IPS-18a (cell line): ENCODE data around the gene MACROH2A1.

Experiments used
- H3K27ac ChIP-seq: one replicate; pipeline ENCODE4 v1.5.1; 2013; ENCODE audit warnings: low read length
- H3K27me3 ChIP-seq: one replicate; pipeline ENCODE4 v1.6.1; 2013; ENCODE audit warnings: mild to moderate bottlenecking, low read length; ENCODE audit not compliant: control insufficient read depth, insufficient read depth
- H3K36me3 ChIP-seq: one replicate; pipeline ENCODE4 v1.6.1; 2013; ENCODE audit warnings: low read depth, low read length; ENCODE audit not compliant: control insufficient read depth
- H3K4me1 ChIP-seq: one replicate; pipeline ENCODE4 v1.6.1; 2013; ENCODE audit warnings: low read depth, low read length; ENCODE audit not compliant: control insufficient read depth
- H3K4me3 ChIP-seq: one replicate; pipeline ENCODE4 v1.5.1; 2013; ENCODE audit warnings: low read length
- H3K9ac ChIP-seq: one replicate; pipeline ENCODE4 v1.6.1; 2013; ENCODE audit warnings: mild to moderate bottlenecking, low read length, moderate library complexity
- H3K9me3 ChIP-seq: one replicate; pipeline ENCODE4 v1.6.1; 2013; ENCODE audit warnings: low read depth, low read length; ENCODE audit not compliant: control insufficient read depth

MACROH2A1 gene

DNA sequence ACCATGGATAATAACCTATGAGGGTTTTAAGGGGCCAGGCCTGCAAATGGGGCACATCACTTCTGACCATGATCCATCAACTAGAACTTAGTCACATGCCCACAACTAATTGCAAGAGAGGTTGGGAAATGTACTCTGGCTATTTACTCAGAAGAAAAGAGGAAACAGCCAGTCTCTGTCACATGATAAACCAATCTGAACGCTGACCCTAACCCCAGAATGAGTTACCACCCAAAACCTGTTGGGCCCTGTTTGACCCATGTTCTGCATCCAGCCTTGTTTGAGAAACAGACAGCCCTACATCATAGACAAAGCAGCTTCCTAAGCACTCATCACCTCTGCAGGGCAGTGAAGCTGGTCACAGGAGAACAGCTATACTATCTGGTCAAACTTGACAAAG, 5.8 kb downstream of the MACROH2A1 start:
- peaks cover 15% of the 10 kb centered on the region for H3K4me1 ChIP-seq
- no peak overlapping the region for H3K4me3 ChIP-seq
- H3K9me3 ChIP-seq = no peaks in the 10 kb centered on the region
- H3K36me3 ChIP-seq = peaks cover 13% of the 10 kb centered on the region
- H3K27ac ChIP-seq = no peak overlapping the region
- no peak overlapping the region for H3K9ac ChIP-seq
- peaks cover 21% of the 10 kb centered on the region for H3K27me3 ChIP-seq

DNA sequence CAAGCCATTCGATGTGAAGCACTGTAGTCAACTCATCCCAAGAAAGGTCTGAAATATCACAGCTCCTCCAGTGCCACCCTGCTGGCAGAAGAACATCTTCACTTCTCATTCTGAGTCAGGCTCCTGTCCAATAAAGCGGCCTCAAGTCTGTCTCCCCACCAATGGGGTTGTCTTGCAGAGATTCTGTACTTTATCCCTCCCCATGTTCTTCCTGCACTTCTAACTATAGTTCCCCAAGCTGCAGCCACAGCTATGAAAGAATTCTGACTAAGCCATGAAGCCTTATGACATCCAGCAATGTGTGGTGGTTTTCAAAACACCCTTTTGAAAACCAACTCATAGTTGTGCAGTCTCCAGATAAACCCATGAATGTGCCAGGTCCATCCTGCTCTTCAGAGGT, 6.8 kb downstream of the MACROH2A1 start:
- H3K36me3 ChIP-seq = peaks cover 22% of the 10 kb centered on the region
- H3K9me3 ChIP-seq = no peaks in the 10 kb centered on the region
- no peak overlapping the region for H3K4me3 ChIP-seq
- peaks cover 7% of the 10 kb centered on the region for H3K4me1 ChIP-seq
- H3K27me3 ChIP-seq = peaks cover 17% of the 10 kb centered on the region
- H3K27ac ChIP-seq = no peak overlapping the region
- H3K9ac ChIP-seq = no peak overlapping the region

DNA sequence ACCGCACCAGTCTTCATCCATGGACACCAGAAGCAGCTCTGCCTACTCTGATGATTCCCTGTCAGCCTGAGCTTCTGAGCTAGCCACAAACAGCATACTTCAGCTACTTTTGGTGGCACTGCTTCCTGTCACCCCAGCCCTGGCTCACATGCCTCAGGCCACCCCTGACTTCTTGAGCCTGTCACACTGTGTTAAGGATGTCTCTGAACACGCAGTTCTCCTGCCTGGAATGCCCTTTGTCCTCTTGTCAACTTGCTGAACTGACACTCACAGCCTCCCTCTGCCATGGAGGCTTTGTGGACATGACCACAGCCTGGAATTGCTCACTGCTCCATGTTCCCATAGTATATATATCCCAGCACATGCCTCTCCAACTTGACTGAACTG, 7.2 kb downstream of the MACROH2A1 start:
- H3K27ac ChIP-seq = no peak overlapping the region
- no peak overlapping the region for H3K9ac ChIP-seq
- H3K36me3 ChIP-seq = peaks cover 25% of the 10 kb centered on the region
- no peaks in the 10 kb centered on the region for H3K9me3 ChIP-seq
- H3K4me1 ChIP-seq = peaks cover 3% of the 10 kb centered on the region
- H3K4me3 ChIP-seq = no peak overlapping the region
- H3K27me3 ChIP-seq = peaks cover 13% of the 10 kb centered on the region

DNA sequence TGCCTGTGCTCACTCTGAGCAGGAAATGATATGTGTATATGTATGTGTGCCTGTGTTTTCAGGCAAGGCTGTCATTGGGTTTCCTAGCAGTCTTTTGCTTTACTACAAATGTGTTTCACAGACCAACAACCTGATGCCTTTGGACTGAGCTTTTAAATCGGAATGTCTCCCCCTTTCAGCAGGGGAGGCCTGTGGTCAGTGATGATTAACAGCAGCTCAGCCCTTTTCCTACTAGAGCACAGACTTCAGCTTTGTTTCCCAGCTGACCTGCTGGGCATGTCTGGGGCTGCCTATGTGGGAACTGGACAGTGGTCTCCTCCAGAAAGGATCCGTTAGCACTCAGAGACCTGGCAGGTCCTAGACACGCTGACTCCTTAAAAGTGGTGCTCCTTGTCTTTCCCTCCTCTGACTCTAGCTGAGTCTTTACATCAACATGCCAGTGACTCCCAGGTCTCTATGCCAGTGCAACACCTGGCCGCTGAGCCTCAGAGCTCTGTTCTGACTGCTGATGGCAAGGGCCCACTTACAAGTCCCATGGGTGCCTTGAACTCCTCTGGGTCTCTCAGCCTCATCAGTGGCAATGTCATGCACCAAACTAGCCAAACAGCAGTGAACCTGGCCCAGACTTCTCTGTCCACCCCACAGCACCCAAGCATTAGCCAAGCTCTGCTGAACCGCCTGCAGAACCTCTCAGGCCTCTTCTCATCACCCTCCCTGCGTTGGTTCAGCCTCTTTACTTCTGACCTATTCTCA, 7.7 kb downstream of the MACROH2A1 start:
- peaks cover 25% of the 10 kb centered on the region for H3K36me3 ChIP-seq
- H3K4me3 ChIP-seq = no peak overlapping the region
- peaks cover 8% of the 10 kb centered on the region for H3K27me3 ChIP-seq
- H3K4me1 ChIP-seq = no peaks in the 10 kb centered on the region
- H3K9me3 ChIP-seq = no peaks in the 10 kb centered on the region
- no peak overlapping the region for H3K9ac ChIP-seq
- no peak overlapping the region for H3K27ac ChIP-seq

DNA sequence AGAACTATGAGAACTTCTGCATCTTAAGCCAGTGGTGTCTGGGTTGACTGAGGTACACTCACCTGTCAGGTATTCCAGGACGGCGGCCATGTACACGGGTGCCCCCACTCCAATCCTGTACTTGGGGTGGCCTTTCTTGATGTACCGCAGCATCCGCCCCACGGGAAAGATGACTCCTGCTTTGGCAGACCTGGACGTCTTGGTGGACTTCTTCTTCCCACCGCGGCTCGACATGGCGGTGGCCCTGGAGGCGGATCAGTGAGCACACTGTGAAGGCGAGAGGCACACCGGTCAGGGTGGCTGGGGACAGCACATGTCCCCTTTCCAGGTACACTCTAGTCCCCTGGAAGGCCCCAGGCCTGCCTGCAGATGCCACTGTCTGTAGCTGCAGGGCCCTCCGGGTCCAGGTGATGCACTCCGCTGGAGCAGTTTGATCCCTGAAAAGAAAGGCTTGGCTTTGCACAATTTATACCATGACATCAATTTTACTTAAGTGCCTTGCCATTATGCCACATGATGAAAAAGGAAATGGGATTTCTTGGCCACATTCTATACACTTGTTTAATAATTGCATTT, 10.1 kb downstream of the MACROH2A1 start:
- H3K9ac ChIP-seq = no peak overlapping the region
- peaks cover 42% of the 10 kb centered on the region for H3K36me3 ChIP-seq
- H3K9me3 ChIP-seq = no peaks in the 10 kb centered on the region
- no peak overlapping the region for H3K4me3 ChIP-seq
- H3K27me3 ChIP-seq = no peaks in the 10 kb centered on the region
- no peaks in the 10 kb centered on the region for H3K4me1 ChIP-seq
- no peak overlapping the region for H3K27ac ChIP-seq

DNA sequence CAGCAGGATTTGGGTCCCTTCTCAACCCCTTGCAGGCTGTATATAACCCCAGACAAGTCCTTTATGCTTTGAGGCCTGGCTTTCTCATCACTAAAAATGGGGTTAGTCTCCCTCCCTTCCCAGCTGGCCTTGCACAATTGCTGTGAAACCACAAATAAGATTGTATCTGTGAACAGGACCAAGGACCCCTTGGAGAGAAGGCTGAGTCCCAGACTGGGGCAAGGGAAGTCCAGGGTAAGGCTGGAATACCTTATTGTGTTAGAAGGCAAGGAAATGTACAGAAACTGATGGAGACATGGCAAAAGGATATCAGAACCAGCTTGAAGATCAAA, 11.4 kb downstream of the MACROH2A1 start:
- Histone ChIP-seq H3K36me3 (peaks cover 50% of the 10 kb centered on the region), H3K27ac (no peak overlapping the region), H3K4me1 (no peaks in the 10 kb centered on the region), H3K9ac (no peak overlapping the region), H3K27me3 (no peaks in the 10 kb centered on the region), H3K9me3 (no peaks in the 10 kb centered on the region), H3K4me3 (no peak overlapping the region)

DNA sequence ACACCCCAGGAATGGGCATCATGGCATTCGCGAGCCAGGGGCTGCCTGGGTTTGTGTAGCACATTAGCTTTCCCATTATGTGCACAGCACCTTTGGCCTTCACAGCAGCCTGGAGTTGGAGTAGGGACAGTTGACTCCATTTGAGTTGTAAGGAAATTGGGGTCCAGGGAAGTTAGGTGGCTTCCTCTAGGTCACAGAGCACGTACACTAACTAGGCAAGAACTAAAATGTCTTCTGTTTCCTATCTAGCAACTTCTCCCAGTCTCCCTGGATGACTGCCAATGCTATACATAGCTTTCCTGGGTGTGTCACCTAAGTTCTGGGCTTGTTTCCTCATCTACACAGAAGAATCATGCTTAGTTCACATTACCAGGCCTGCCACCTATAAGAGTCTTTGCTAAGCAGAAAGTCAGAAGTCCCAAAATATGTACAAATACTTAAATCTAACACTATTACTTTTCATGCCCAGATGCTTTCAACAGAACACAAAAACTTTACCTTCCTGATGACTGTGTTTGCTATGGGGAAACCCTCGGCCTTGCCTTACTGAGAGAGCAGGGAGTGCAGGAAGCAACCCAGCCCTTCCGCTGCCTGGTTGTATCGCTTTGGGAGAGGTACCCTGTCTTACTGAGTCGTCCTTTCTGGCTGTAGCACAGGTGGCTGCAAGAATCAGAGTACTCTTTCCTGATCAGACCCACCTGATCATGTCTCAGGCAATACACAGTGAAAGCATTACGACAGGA, 12.0 kb downstream of the MACROH2A1 start:
- Histone ChIP-seq H3K4me1 (no peaks in the 10 kb centered on the region), H3K27me3 (no peaks in the 10 kb centered on the region), H3K9me3 (no peaks in the 10 kb centered on the region), H3K27ac (no peak overlapping the region), H3K36me3 (peaks cover 49% of the 10 kb centered on the region), H3K9ac (no peak overlapping the region), H3K4me3 (no peak overlapping the region)

DNA sequence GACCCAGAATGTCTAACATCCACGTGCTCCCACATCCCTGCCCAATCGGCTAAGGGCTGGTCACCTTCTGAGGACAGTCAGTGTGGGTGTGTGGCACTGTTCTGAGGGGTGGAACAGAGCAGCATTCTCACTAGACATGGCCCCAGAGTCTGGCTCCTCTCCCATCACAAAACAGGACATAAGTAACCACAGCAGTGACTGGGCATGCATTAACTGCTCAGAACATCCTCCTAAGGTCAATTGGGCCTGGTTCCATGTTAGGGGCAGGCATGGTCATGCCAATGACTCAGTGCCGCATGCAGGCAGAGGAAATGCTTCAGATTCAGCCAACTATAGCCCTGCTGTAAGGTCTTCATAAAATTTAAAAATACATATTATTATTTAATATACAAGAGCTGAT, 12.9 kb downstream of the MACROH2A1 start:
- H3K9ac ChIP-seq = no peak overlapping the region
- peaks cover 49% of the 10 kb centered on the region for H3K36me3 ChIP-seq
- no peaks in the 10 kb centered on the region for H3K9me3 ChIP-seq
- H3K4me3 ChIP-seq = no peak overlapping the region
- no peak overlapping the region for H3K27ac ChIP-seq
- no peaks in the 10 kb centered on the region for H3K27me3 ChIP-seq
- H3K4me1 ChIP-seq = no peaks in the 10 kb centered on the region

DNA sequence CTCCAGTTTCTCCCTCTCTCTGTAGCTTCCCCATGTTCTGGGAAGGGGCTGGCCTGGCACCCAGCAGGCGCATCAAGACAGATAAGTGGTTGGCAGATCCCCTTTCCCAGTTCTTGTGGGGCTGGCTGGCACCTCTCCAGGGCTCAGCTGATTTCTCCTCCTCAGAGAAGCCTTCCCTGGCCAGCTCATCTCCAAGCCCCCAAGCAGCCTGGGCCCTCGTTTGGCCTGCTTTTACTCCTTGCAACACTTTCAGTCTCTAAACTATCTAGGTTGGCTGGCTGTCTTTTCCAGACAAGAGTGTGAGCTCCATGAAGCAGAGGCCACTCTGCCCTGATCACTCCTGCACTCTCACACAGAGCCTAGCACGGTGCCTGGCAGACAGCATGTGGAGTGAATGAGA, 13.5 kb downstream of the MACROH2A1 start:
- Histone ChIP-seq H3K36me3 (peaks cover 49% of the 10 kb centered on the region), H3K9ac (no peak overlapping the region), H3K27ac (no peak overlapping the region), H3K27me3 (no peaks in the 10 kb centered on the region), H3K4me3 (no peak overlapping the region), H3K4me1 (no peaks in the 10 kb centered on the region), H3K9me3 (no peaks in the 10 kb centered on the region)

DNA sequence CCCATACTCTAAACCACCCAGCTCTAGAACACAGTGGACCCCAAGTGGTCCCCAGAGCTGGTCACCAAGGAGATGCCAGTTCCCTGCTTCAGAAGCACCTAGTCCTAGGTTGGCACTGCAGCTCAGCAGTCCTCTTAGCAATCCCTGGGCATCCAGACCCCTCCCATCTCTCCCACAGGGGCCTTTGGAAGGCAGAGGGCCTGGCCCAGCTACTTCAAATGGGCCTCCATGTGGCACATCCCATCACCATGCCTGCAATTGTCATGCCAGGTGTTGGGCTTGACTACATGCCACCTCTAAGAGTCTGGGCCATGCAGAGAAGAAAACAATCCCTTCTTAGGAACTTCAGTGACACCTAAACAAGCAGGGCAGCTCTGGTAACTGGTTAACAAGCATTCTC, 14.1 kb downstream of the MACROH2A1 start:
- no peak overlapping the region for H3K27ac ChIP-seq
- H3K4me3 ChIP-seq = no peak overlapping the region
- H3K27me3 ChIP-seq = no peaks in the 10 kb centered on the region
- H3K36me3 ChIP-seq = peaks cover 55% of the 10 kb centered on the region
- no peak overlapping the region for H3K9ac ChIP-seq
- no peaks in the 10 kb centered on the region for H3K4me1 ChIP-seq
- no peaks in the 10 kb centered on the region for H3K9me3 ChIP-seq

DNA sequence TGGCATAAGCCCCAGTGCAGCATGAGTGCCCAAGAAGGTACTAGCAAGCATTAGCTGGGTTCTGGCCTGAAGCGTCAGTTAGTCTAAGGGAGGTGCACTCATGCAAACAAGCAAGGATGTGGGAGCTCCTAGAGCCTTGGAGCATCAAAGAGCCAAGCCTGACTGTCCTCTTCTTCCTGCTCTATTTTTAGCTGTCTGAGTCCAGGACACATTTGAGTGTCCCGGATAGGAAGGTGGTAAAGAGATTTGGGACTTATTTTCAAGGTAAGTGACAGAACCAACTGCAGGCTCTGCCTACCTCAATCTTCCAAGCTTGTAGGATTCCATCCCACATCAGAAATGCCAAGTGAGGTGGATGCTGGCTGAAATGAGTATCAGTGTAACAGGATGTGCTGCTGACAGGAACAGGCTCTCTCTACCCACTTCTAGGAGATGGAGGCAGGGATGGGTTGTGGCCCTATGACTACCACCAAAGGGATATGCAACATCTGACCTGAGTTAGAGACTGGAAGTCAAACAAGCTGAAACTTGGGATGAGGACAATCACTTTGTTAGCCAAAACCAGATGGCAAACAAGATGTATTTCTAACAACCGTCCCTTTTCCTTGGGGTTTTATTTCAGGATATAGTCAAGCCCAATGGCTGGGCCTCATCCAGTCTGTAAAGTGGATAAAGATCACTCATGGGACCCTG, 15.1 kb downstream of the MACROH2A1 start:
- no peak overlapping the region for H3K4me3 ChIP-seq
- H3K9ac ChIP-seq = no peak overlapping the region
- peaks cover 59% of the 10 kb centered on the region for H3K36me3 ChIP-seq
- H3K27ac ChIP-seq = no peak overlapping the region
- H3K9me3 ChIP-seq = no peaks in the 10 kb centered on the region
- H3K27me3 ChIP-seq = no peaks in the 10 kb centered on the region
- no peaks in the 10 kb centered on the region for H3K4me1 ChIP-seq
